ENCODE measurements around the gene TXNL4A. TPM values are rescaled to one million over a fixed set of nuclear protein-coding genes. Genes with fewer than 3 reads are reported as not detected.

TXNL4A gene
- total and polyA plus RNA-seq, 2 donors (not counting 1 experiment from before 2014, with no cell fraction given) = 38.9 to 67.8 TPM

DNA sequence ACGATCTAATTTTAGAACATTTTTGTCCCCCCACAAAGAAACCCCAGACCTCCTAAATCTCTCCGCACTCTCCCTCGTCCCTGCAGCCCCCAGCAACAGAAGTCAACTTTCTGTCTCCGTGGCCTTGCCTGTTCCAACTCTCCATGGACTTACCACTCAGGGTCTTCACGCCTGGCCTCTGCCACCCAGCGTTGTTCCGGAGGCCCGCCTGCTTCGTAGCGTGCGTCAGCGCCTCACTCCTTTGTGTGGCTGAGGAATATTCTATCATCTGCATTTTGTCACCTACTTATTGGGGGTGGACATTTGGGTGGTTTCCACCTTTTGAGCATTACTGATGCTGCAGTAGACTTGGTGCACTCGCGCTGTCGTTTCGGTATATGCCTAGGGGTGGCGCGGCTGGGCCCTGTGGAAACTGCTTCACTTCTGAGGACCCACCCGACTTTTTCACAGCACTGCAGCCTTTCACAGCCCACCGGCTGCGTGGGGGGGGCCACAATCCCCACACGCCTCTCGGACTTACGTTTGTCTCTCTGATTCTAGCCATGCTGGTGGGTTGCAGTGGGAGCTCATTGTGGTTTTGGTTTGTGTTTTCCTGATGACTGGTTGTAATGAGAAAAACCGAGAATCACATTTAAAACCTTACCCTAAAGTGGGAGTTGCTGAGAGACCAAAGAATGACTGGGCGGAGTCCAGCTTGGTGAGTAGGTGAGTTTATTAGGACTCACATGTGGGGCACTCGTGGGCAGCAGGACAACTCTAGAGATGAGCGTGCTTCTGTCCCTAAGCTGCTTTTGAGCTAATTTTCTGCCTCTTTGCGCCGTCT lies 25.3 kb downstream of the TXNL4A start:
- POLR2A ChIA-PET = no interaction called here
- intact Hi-C loops (cut with micrococcal nuclease) = loop anchor here (5.0 kb wide), 1 partner anchor 166 kb away; the partner anchor contains the start of gene KCNG2
- Mint-ChIP-seq H3K9me3 (ENCODE audit: insufficient read depth) (no peaks in the 10 kb centered on the region), H3K4me3 (peak overlapping the region; percentile 74), H3K27ac (peak overlapping the region; percentile 60), H3K4me1 (peaks cover 37% of the 10 kb centered on the region), H3K27me3 (no peaks in the 10 kb centered on the region)
- Histone ChIP-seq H3K27me3 (replicated peaks in 1 of 4; ENCODE audit: control extremely low read depth in 1 of 4, control insufficient read depth in 3 of 4, insufficient read depth in 4 of 4, low read length in 3 of 4) (peaks cover 0 to 6% (median 0%) of the 10 kb centered on the region in 4 experiments), H3K4me1 (ENCODE audit: control insufficient read depth in 2 of 2, insufficient read depth in 2 of 2, low read length in 2 of 2) (peaks cover 23 to 41% of the 10 kb centered on the region in 2 donors), H2AFZ (ENCODE audit: insufficient read depth, low read depth, low read length, poor library complexity, severe bottlenecking) (peak overlapping the region; percentile 39), H3K36me3 (replicated peaks in 1 of 2; ENCODE audit: control extremely low read depth in 1 of 2, control insufficient read depth in 1 of 2, extremely low read depth in 1 of 2, insufficient read depth in 2 of 2, low read length in 1 of 2) (no peaks in the 10 kb centered on the region), H3K9me3 (ENCODE audit: control extremely low read depth in 1 of 3, control insufficient read depth in 2 of 3, insufficient read depth in 1 of 3, low read length in 2 of 3) (peaks cover 0 to 14% (median 0%) of the 10 kb centered on the region in 3 donors), H3K4me2 (replicated peaks; ENCODE audit: low read depth, low read length, poor library complexity, severe bottlenecking) (peak overlapping the region; percentile 96), H3K9ac (ENCODE audit: low read length) (no peak overlapping the region), H3K79me2 (ENCODE audit: control insufficient read depth, insufficient read depth, low read length) (no peaks in the 10 kb centered on the region), H3K27ac (ENCODE audit: low read length in 2 of 2) (no peak overlapping the region), H4K20me1 (ENCODE audit: control insufficient read depth, insufficient read depth, low read length, poor library complexity, severe bottlenecking) (peaks cover 10% of the 10 kb centered on the region), H3K4me3 (ENCODE audit: control extremely low read depth in 1 of 5, extremely low read depth in 1 of 5, insufficient read depth in 1 of 5, low read depth in 2 of 5, low read length in 4 of 5) (peak overlapping the region in 2 of 5 experiments; percentile 18 to 22)
- WGBS (ENCODE audit: insufficient coverage) = 77% methylated on average over 16 of the region's 30 CpGs
- ATAC-seq (ENCODE audit: low read depth) (peak; percentile 45), DNase-seq (peak; percentile 59)
- CTCF ChIA-PET = interaction anchor here (1.1 kb wide), 1 partner anchor 25 kb away, joined by 3 read pairs; no protein-coding TSS in a partner anchor
- TF ChIP-seq, protein P1, sequence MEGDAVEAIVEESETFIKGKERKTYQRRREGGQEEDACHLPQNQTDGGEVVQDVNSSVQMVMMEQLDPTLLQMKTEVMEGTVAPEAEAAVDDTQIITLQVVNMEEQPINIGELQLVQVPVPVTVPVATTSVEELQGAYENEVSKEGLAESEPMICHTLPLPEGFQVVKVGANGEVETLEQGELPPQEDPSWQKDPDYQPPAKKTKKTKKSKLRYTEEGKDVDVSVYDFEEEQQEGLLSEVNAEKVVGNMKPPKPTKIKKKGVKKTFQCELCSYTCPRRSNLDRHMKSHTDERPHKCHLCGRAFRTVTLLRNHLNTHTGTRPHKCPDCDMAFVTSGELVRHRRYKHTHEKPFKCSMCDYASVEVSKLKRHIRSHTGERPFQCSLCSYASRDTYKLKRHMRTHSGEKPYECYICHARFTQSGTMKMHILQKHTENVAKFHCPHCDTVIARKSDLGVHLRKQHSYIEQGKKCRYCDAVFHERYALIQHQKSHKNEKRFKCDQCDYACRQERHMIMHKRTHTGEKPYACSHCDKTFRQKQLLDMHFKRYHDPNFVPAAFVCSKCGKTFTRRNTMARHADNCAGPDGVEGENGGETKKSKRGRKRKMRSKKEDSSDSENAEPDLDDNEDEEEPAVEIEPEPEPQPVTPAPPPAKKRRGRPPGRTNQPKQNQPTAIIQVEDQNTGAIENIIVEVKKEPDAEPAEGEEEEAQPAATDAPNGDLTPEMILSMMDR (IDR thresholded peaks at IDR 0.05) = peak; percentile 53
- no peak for TF ChIP-seq EZH2 (IDR thresholded peaks at IDR 0.05; ENCODE audit: borderline replicate concordance, insufficient read depth, low read depth, low read length, poor library complexity, severe bottlenecking)

DNA sequence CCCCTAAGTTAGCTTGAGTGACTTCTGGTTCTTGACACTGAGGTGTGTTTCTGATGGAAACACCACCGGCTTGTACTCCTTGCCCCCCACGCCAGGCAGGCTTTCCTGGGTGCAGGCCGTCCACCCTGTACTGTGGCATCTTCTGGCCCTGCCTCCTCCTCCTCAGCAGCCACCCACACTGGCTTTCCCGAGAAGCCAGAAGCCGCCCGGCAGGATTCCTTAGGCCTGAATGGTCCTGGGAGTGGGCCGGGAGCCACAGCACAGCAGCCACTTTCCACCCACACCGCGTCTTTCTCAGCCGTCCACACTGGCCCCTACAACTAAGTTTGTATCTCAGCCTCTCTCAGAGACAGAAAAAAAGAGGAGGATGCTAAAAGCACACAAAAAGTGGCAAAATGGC lies 26.1 kb downstream of the TXNL4A start:
- WGBS (ENCODE audit: insufficient coverage) = 97% methylated on average over 8 of the region's 10 CpGs
- H4K20me1 ChIP-seq (ENCODE audit: control insufficient read depth, insufficient read depth, low read length, poor library complexity, severe bottlenecking) = peaks cover 10% of the 10 kb centered on the region
- H3K4me2 ChIP-seq (replicated peaks; ENCODE audit: low read depth, low read length, poor library complexity, severe bottlenecking) = no peak overlapping the region
- H3K27me3 ChIP-seq (replicated peaks in 1 of 4; ENCODE audit: control extremely low read depth in 1 of 4, control insufficient read depth in 3 of 4, insufficient read depth in 4 of 4, low read length in 3 of 4) = peaks cover 0 to 6% (median 0%) of the 10 kb centered on the region in 4 experiments
- no peaks in the 10 kb centered on the region for H3K27me3 Mint-ChIP-seq
- H3K36me3 ChIP-seq (replicated peaks in 1 of 2; ENCODE audit: control extremely low read depth in 1 of 2, control insufficient read depth in 1 of 2, extremely low read depth in 1 of 2, insufficient read depth in 2 of 2, low read length in 1 of 2) = no peaks in the 10 kb centered on the region
- no peak overlapping the region for H2AFZ ChIP-seq (ENCODE audit: insufficient read depth, low read depth, low read length, poor library complexity, severe bottlenecking)
- ChIA-PET CTCF (no interaction called here), POLR2A (no interaction called here)
- peaks cover 0 to 14% (median 0%) of the 10 kb centered on the region in 3 donors for H3K9me3 ChIP-seq (ENCODE audit: control extremely low read depth in 1 of 3, control insufficient read depth in 2 of 3, insufficient read depth in 1 of 3, low read length in 2 of 3)
- peaks cover 36% of the 10 kb centered on the region for H3K4me1 Mint-ChIP-seq
- H3K4me1 ChIP-seq (ENCODE audit: control insufficient read depth in 2 of 2, insufficient read depth in 2 of 2, low read length in 2 of 2) = peaks cover 23 to 41% of the 10 kb centered on the region in 2 donors
- no peak overlapping the region for H3K27ac ChIP-seq (ENCODE audit: low read length in 2 of 2)
- no peak overlapping the region for H3K4me3 ChIP-seq (ENCODE audit: control extremely low read depth in 1 of 5, extremely low read depth in 1 of 5, insufficient read depth in 1 of 5, low read depth in 2 of 5, low read length in 4 of 5)
- TF ChIP-seq, protein P1 (IDR thresholded peaks at IDR 0.05) = no peak
- TF ChIP-seq EZH2 (IDR thresholded peaks at IDR 0.05; ENCODE audit: borderline replicate concordance, insufficient read depth, low read depth, low read length, poor library complexity, severe bottlenecking) = no peak
- no peak overlapping the region for H3K9ac ChIP-seq (ENCODE audit: low read length)
- H3K79me2 ChIP-seq (ENCODE audit: control insufficient read depth, insufficient read depth, low read length) = no peaks in the 10 kb centered on the region
- no peak overlapping the region for H3K4me3 Mint-ChIP-seq
- H3K9me3 Mint-ChIP-seq (ENCODE audit: insufficient read depth) = no peaks in the 10 kb centered on the region
- ATAC-seq (ENCODE audit: low read depth) = no peak
- no peak overlapping the region for H3K27ac Mint-ChIP-seq
- intact Hi-C loops (cut with micrococcal nuclease) = loop anchor here (5.0 kb wide), 1 partner anchor 165 kb away; the partner anchor contains the start of gene KCNG2
- DNase-seq = no peak

All from B cell (primary cell).